K562 (cell line): ENCODE data around the gene ZNF740. TPM values are rescaled to one million over a fixed set of nuclear protein-coding genes. Genes with fewer than 3 reads are reported as not detected.
A peak's percentile ranks its signal among the peaks of the same experiment; 100 is the strongest.

Experiments used
- ATF1 ChIP-seq, 2 experiments: fragments of 450-650 bp in 1 of 2; IDR thresholded peaks; 2 replicates each; pipeline ENCODE4 v1.6.1; 2016; ENCODE audit warnings: missing compliant biosample characterization in 1 of 2, missing genetic modification characterization in 1 of 2
- DPF2 ChIP-seq: fragments of 450-650 bp; IDR thresholded peaks from 2 replicates; pipeline ENCODE4 v1.6.1; 2016
- EP400 ChIP-seq: fragments of 450-650 bp; IDR thresholded peaks from 2 replicates; pipeline ENCODE4 v1.6.1; 2017; ENCODE audit warnings: antibody characterized with exemption, mild to moderate bottlenecking, moderate library complexity
- HEY1 ChIP-seq: fragments of 250-450 bp; sonication (Bioruptor Pico); IDR thresholded peaks from 2 replicates; pipeline ENCODE4 v1.5.0; 2020; ENCODE audit warnings: mild to moderate bottlenecking, moderate library complexity, borderline replicate concordance
- MAX ChIP-seq: sonication (generic); formaldehyde crosslinking; IDR thresholded peaks from 2 replicates; pipeline ENCODE4 v1.9.0; 2022; ENCODE audit warnings: mild to moderate bottlenecking, missing genetic modification reagents
- MGA ChIP-seq: fragments of 450-650 bp; IDR thresholded peaks from 2 replicates; pipeline ENCODE4 v1.6.1; 2016; ENCODE audit warnings: mild to moderate bottlenecking, moderate library complexity
- TOE1 ChIP-seq, 2 experiments: fragments of 450-650 bp in 1 of 2; sonication (generic) in 1 of 2; formaldehyde crosslinking in 1 of 2; IDR thresholded peaks; 2 replicates each; pipeline versions ENCODE4 v1.7.1 to v1.8.0; 2016 to 2022; ENCODE audit warnings: borderline replicate concordance in 2 of 2, mild to moderate bottlenecking in 2 of 2, antibody characterized with exemption in 1 of 2, inconsistent platforms in 1 of 2, low read depth in 1 of 2, missing genetic modification reagents in 1 of 2, moderate library complexity in 1 of 2
- polyA plus RNA-seq, 8 experiments: library from polyadenylated mRNA; depleted of rRNA in 4 of 8; stranded (reverse) in 5 of 8; unstranded in 3 of 8; fragments of >200 nt; fragmentation: Nextera tagmentation in 2 of 8; fragmentation: Illumina TruSeq in 1 of 8; extraction: Ambion mirVana in 2 of 8; extraction: Trizol in 1 of 8; gene quantifications; 2 replicates each; pipeline versions ENCODE4 v1.2.1 to v1.2.3, GENCODE V29; 2011 to 2014; ENCODE audit warnings: inconsistent platforms in 1 of 8, missing spikeins in 1 of 8
- total RNA-seq, 7 experiments: library from RNA; depleted of rRNA in 6 of 7; stranded (reverse); fragments of >200 nt in 6 of 7; fragmentation: Illumina TruSeq in 2 of 7; extraction: Trizol in 2 of 7; gene quantifications; 2 replicates each; pipeline versions ENCODE4 v1.2.1 to v1.2.3, GENCODE V29; 2011 to 2021; ENCODE audit warnings: low replicate concordance in 1 of 7
- TF ChIP-seq, protein P1 (sequence below): sonication (generic); formaldehyde crosslinking; IDR thresholded peaks from 2 replicates; pipeline ENCODE4 v1.8.0; 2023; ENCODE audit warnings: mild to moderate bottlenecking, missing genetic modification reagents
- TF ChIP-seq, protein P2 (sequence below): sonication (generic); formaldehyde crosslinking; IDR thresholded peaks from 2 replicates; pipeline ENCODE4 v1.8.0; 2022; ENCODE audit warnings: missing genetic modification reagents, mild to moderate bottlenecking, moderate library complexity, borderline replicate concordance

Gene ZNF740
- total and polyA plus RNA-seq, 9 of the 15 experiments (the other 6 are each of a cell fraction or from before 2014, with no cell fraction given), result 0.57 to 46.4 (median 18.6) TPM

DNA sequence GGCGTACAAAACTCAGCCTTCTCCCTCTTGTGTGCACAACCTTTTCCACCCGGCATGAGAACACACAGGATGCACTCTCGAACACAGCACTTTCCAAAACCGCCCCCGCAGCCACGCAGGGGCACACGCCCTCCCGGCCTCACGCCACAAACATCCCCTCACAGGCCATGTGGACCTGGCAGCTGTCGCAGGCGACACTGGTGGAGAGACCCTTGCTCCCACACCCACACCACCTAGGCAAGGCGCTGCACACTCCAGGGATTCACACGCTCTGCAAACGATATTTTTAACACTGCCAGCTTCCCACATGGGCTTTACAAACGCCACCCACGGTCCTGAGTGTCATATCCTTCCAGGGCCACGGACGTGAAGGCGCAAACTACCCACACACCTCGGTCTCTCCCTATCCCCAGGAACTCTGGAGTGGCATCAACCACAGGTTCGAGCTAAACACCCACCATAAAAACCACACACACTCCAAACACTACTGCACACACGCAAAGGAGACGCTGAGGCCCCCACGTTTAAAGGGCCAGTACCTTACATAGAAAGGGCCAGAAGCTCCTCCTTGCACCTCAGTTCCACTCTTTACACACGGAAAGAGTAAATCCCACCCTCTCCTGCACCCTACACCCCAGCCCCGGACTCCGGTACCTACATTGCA, 38.9 kb downstream of the ZNF740 start (continued):
- TF ChIP-seq, protein P1, sequence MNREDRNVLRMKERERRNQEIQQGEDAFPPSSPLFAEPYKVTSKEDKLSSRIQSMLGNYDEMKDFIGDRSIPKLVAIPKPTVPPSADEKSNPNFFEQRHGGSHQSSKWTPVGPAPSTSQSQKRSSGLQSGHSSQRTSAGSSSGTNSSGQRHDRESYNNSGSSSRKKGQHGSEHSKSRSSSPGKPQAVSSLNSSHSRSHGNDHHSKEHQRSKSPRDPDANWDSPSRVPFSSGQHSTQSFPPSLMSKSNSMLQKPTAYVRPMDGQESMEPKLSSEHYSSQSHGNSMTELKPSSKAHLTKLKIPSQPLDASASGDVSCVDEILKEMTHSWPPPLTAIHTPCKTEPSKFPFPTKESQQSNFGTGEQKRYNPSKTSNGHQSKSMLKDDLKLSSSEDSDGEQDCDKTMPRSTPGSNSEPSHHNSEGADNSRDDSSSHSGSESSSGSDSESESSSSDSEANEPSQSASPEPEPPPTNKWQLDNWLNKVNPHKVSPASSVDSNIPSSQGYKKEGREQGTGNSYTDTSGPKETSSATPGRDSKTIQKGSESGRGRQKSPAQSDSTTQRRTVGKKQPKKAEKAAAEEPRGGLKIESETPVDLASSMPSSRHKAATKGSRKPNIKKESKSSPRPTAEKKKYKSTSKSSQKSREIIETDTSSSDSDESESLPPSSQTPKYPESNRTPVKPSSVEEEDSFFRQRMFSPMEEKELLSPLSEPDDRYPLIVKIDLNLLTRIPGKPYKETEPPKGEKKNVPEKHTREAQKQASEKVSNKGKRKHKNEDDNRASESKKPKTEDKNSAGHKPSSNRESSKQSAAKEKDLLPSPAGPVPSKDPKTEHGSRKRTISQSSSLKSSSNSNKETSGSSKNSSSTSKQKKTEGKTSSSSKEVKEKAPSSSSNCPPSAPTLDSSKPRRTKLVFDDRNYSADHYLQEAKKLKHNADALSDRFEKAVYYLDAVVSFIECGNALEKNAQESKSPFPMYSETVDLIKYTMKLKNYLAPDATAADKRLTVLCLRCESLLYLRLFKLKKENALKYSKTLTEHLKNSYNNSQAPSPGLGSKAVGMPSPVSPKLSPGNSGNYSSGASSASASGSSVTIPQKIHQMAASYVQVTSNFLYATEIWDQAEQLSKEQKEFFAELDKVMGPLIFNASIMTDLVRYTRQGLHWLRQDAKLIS (CRISPR knock-in tag), result peak; percentile 68; the same call in 1 of the 2 replicates
- peak; percentile 61 for TF ChIP-seq MAX (CRISPR knock-in tag)
- TF ChIP-seq, protein P2, sequence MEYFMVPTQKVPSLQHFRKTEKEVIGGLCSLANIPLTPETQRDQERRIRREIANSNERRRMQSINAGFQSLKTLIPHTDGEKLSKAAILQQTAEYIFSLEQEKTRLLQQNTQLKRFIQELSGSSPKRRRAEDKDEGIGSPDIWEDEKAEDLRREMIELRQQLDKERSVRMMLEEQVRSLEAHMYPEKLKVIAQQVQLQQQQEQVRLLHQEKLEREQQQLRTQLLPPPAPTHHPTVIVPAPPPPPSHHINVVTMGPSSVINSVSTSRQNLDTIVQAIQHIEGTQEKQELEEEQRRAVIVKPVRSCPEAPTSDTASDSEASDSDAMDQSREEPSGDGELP, result peak; percentile 50
- TF ChIP-seq HEY1 (CRISPR knock-in tag), result no peak
- TF ChIP-seq EP400, result peak; percentile 59; the same call in 1 of the 2 replicates
- TF ChIP-seq MGA, result peak; percentile 72
- TF ChIP-seq DPF2, result peak; percentile 34; the same call in 1 of the 2 replicates
- TF ChIP-seq ATF1 (CRISPR knock-in tag; IDR thresholded peaks at IDR 0.05), result no peak
- TF ChIP-seq ATF1 (tag; IDR thresholded peaks at IDR 0.05), result peak; percentile 33; the same call in 1 of the 2 replicates
- TF ChIP-seq TOE1 (IDR thresholded peaks at IDR 0.05; ENCODE audit: borderline replicate concordance), result peak; percentile 34; the same call in 1 of the 2 replicates
- no peak for TF ChIP-seq TOE1 (CRISPR knock-in tag; IDR thresholded peaks at IDR 0.05; ENCODE audit: borderline replicate concordance, low read depth)
